GDM1 (cell line): Measurements from ENCODE around the gene DEFB125.
"Not testable (repeated sequence)": the region's sequence is repeated elsewhere in the genome, so short reads cannot be mapped to it uniquely, and the experiment has no call there.

Experiments
- DNase-seq: peaks from one replicate; lab custom pipeline; 2025; lab: John Stamatoyannopoulos, UW

Gene DEFB125, protein sequence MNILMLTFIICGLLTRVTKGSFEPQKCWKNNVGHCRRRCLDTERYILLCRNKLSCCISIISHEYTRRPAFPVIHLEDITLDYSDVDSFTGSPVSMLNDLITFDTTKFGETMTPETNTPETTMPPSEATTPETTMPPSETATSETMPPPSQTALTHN

GRCh38 chr20:87401-87800, at the start of gene DEFB125:
TSS of gene DEFB125 (plus strand) at chr20:87672. CDS start at chr20:87710, 38 bp downstream.
- no peak for DNase-seq

DNA sequence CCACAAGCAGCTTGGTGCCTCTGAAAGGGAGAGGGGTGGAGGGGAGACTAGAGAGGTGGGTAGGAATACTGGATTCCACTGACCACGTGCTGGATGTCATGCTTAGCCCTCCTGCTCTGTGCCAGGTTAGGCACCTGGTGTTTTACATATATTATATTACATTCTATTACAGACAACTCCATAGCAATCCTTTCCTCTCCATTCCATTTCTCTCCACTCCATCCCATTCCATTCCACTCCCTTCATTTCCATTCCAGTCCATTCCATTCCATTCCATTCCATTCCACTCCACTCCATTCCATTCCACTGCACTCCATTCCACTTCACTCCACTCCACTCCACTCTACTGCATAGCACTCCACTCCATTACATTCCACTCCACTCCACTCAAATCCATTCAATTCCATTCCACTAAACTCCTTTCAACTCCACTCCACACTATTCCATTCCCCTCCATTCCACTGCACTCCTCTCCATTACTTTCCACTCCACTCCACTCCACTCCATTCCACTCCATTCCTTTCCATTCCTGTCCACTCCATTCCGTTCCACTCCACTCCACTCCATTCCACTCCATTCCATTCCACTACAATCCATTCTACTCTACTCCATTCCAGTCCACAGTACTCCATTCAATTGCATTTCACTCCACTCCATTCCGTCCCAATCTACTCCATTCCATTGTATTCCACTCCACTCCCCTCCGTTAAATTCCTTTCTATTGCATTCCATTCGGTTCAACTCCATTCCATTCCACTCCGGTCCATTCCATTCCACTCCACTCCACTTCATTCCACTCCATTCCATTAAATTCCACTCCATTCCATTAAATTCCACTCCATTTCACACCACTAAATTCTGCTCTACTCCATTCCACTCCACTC, 27.2 kb upstream of the DEFB125 start:
- no peak for DNase-seq

- no peak for DNase-seq
Measured at GRCh38 chr20:61230-61629, 26.2 kb upstream of the DEFB125 start.

GRCh38 chr20:61757-62156, 25.7 kb upstream of the DEFB125 start:
- no peak for DNase-seq

DNA sequence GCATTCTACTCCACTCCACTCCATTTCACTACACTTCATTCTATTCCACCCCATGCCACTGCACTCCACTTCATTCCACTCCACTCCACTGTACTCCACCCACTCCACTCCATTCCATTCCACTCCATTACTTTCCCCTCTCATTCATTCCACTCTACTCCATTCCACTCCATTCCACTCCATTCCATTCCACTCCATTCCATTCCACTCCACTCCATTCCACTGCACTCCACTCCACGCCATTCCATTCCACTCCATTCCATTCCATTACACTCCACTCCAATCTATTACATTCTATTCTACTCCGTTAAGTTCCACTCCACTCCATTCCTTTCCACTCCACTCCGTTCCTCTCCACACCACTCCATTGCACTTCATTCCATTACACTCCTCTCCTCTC, 25.0 kb upstream of the DEFB125 start:
- no peak for DNase-seq

GRCh38 chr20:64026-64603, 23.4 kb upstream of the DEFB125 start:
- no peak for DNase-seq

GRCh38 chr20:64766-65322, 22.6 kb upstream of the DEFB125 start:
- no peak for DNase-seq

DNA sequence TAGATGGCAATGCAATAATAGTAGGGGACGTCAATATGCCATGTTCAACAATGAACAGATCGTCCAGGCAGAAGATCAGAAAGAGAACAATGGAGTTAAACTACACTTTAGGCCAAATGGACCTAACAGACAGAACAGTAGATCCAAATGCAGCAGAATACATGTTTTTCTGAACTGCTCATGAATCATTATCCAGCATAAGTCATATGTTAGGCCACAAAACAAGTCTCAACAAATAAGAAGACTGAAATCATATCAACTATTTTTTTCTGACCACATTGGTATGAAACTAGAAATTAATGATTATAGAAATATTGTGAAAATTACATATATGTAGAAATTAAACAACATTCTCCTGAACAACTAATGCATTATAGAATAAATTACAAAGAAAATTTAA, 10.2 kb upstream of the DEFB125 start:
- no peak for DNase-seq

DNA sequence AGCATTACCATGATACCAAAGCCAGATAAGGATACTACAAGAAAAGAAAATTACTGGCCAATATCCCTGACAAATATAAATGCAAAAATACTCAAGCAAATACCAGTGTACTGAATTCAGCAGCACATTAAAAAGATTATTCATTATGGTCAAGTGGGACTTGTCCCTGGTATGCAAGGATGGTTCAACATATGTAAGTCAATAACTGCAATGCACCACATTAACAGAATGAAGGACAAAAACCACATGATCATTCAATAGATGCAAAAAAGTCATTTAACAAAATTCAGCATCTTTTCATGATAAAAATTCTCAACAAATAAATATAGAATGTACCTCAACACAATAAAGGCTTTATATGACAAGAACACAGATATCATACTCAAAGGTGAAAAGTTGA, 9.1 kb upstream of the DEFB125 start:
- DNase-seq: no peak

- no peak for DNase-seq
Measured at GRCh38 chr20:79565-79964, 7.9 kb upstream of the DEFB125 start.

GRCh38 chr20:90651-91050, 3.2 kb downstream of the DEFB125 start:
- no peak for DNase-seq

- no peak for DNase-seq
Measured at GRCh38 chr20:93641-94040, 6.2 kb downstream of the DEFB125 start.

GRCh38 chr20:95215-95614, 7.7 kb downstream of the DEFB125 start:
- no peak for DNase-seq

GRCh38 chr20:97691-98090, 10.2 kb downstream of the DEFB125 start:
- DNase-seq: not testable (repeated sequence)

DNA sequence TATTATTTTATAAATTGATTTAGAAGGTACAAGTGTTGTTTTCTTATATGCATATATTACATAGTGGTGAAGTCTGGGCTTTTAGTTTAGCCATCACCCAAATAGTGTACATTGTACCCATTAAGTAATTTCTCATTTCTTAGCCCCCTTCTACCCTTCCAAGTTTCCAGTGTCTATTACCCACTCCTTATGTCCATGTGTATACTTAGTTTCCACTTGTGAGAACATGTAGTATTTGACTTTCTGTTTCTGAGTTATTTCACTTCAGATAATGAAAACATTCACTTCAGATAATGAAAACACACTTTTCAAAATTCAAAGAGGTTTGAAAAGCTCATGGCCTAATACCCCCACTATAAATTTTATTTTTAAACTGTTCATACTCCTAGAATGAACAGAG, 14.5 kb downstream of the DEFB125 start:
- no peak for DNase-seq

DNA sequence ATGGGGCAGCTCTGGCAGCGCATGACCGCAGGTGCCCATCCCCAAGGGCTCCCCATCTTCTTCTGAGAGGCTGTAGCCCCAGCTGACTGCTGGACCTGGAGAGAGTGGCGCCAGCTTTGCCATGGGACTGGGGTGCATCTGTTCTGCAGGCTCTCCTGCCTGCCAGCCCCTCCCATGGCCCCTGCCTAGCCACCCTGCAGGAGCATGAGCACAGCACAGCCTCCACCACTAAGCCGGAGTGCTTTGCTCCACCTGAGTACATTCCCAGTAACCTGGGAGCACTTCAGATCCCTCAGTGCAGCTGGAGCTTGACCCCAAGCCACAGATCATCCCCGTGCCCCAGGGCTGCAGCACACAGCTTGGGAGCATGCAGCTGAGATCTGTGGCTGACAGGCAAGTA, 16.0 kb downstream of the DEFB125 start:
- no peak for DNase-seq

- DNase-seq: no peak
Measured at GRCh38 chr20:112396-112795, 24.9 kb downstream of the DEFB125 start.

DNA sequence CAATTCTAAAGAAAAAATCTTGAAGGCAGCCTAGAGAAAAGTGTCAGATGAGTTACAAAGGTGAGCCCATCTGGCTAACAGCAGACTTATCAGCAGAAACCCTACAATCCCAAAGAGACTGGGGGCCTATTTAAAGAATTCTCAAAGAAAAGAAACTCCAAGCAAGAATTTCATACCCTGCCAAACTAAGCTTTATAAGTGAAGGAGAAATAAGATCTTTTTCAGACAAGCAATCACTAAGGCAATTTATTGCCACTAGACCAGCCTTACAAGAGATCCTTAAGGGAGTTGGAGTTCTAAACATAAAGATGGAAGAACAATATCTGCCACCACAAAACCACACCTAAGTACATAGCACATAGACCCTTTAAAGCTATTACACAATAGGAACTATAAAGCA, 30.0 kb downstream of the DEFB125 start:
- DNase-seq: no peak

GRCh38 chr20:129786-130323, 42.4 kb downstream of the DEFB125 start:
- not testable (repeated sequence) for DNase-seq

- DNase-seq: no peak
Measured at GRCh38 chr20:137668-138490, 50.4 kb downstream of the DEFB125 start.

DNA sequence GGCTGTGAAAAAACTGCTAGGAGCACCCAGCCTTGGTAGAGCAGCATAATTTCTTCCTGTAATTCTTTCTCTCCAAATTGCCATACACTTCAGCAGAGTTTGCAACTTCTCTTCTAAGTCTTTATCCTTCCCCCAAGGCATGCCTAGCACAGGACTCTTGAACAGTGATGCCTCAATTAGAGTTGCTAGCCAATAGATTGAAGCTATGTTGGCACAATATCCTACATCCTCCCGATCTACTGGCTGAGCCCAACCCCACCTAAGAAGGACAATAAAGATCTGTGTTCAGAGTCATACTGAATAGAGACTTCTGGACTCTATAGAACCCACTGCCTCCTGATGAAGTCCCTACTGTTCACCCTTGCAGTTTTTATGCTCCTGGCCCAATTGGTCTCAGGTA, 54.8 kb downstream of the DEFB125 start, which contains the start of gene DEFB126:
DEFB126 (plus strand) TSS at position 301 of the 400 bp plus-strand sequence; CDS start at position 340, 39 bp downstream.
- no peak for DNase-seq

DNA sequence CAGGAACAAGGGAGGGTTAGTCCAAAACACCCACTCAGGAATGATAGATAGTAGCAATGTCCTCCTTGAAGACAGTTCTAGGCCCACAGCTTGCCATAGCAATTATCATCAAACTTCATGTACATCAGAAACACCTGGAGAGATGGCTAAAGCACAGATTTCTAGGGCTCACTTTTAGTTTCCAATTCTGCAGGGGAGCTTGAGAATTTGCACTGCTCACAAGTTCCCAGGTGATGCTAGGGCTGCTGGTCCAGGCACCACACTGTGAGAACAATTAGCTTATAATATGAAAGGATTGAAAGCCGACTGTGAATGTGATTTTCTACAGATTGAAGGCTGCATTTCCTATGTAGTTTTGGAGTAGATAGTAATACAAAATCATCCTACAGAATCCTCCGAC, 58.4 kb downstream of the DEFB125 start:
- DNase-seq: no peak
